ENCODE data around the gene KRTAP9-2. TPM values are rescaled to one million over a fixed set of nuclear protein-coding genes. Genes with fewer than 3 reads are reported as not detected.
"Not testable (repeated sequence)": the region's sequence is repeated elsewhere in the genome, so short reads cannot be mapped to it uniquely, and the experiment has no call there.

KRTAP9-2 gene
- total RNA-seq: not detected in 2 replicates

- DNase-seq (ENCODE audit: low read depth in 2 of 2): not testable (repeated sequence)
Measured at GRCh38 chr17:41226598-41227095, at the start of gene KRTAP9-2. Gene KRTAP9-2, plus strand, starts transcription at chr17:41226648. Its CDS starts 7 bp downstream, at chr17:41226655.

- DNase-seq (ENCODE audit: low read depth in 2 of 2): no peak
Measured at GRCh38 chr17:41176744-41177387, 49.6 kb upstream of the KRTAP9-2 start.

GRCh38 chr17:41177727-41178271 is 48.6 kb upstream of the KRTAP9-2 start, which contains the start of gene KRTAP4-2:
Gene KRTAP4-2, minus strand, starts transcription at chr17:41178221. Its CDS starts 57 bp downstream, at chr17:41178164.
- DNase-seq (ENCODE audit: low read depth in 2 of 2): no peak

- no peak for DNase-seq (ENCODE audit: low read depth in 2 of 2)
Measured at GRCh38 chr17:41178341-41178740, 48.1 kb upstream of the KRTAP9-2 start.

- DNase-seq (ENCODE audit: low read depth in 2 of 2): no peak
Measured at GRCh38 chr17:41178843-41179616, 47.4 kb upstream of the KRTAP9-2 start.

- DNase-seq (ENCODE audit: low read depth in 2 of 2): no peak
Measured at GRCh38 chr17:41184480-41184961, 41.9 kb upstream of the KRTAP9-2 start, which contains the start of gene KRTAP4-1. Gene KRTAP4-1, minus strand, starts transcription at chr17:41184911. Its CDS starts 57 bp downstream, at chr17:41184854.

GRCh38 chr17:41185001-41185400 is 41.4 kb upstream of the KRTAP9-2 start:
- DNase-seq (ENCODE audit: low read depth in 2 of 2): no peak

GRCh38 chr17:41186872-41187271 is 39.6 kb upstream of the KRTAP9-2 start:
- no peak for DNase-seq (ENCODE audit: low read depth in 2 of 2)

GRCh38 chr17:41189837-41190318 is 36.6 kb upstream of the KRTAP9-2 start, which contains the start of gene KRTAP9-1:
Gene KRTAP9-1, plus strand, starts transcription at chr17:41189887. Its CDS starts 0 bp downstream, at chr17:41189887.
- DNase-seq (ENCODE audit: low read depth in 2 of 2): not testable (repeated sequence)

- no peak for DNase-seq (ENCODE audit: low read depth in 2 of 2)
Measured at GRCh38 chr17:41190328-41190727, 36.1 kb upstream of the KRTAP9-2 start.

GRCh38 chr17:41196068-41196467 is 30.4 kb upstream of the KRTAP9-2 start:
- DNase-seq (ENCODE audit: low read depth in 2 of 2): no peak

- no peak for DNase-seq (ENCODE audit: low read depth in 2 of 2)
Measured at GRCh38 chr17:41199421-41200078, 26.9 kb upstream of the KRTAP9-2 start.

GRCh38 chr17:41211845-41212466 is 14.5 kb upstream of the KRTAP9-2 start:
- DNase-seq (ENCODE audit: low read depth in 2 of 2): no peak

- DNase-seq (ENCODE audit: low read depth in 2 of 2): no peak
Measured at GRCh38 chr17:41212524-41213169, 13.8 kb upstream of the KRTAP9-2 start.

GRCh38 chr17:41215681-41216080 is 10.8 kb upstream of the KRTAP9-2 start:
- no peak for DNase-seq (ENCODE audit: low read depth in 2 of 2)

- no peak for DNase-seq (ENCODE audit: low read depth in 2 of 2)
Measured at GRCh38 chr17:41223821-41224220, 2.6 kb upstream of the KRTAP9-2 start.

GRCh38 chr17:41226051-41226450 is 397 bp upstream of the KRTAP9-2 start:
- no peak for DNase-seq (ENCODE audit: low read depth in 2 of 2)

- DNase-seq (ENCODE audit: low read depth in 2 of 2): no peak
Measured at GRCh38 chr17:41230094-41230493, 3.6 kb downstream of the KRTAP9-2 start.

- no peak for DNase-seq (ENCODE audit: low read depth in 2 of 2)
Measured at GRCh38 chr17:41231731-41232130, 5.3 kb downstream of the KRTAP9-2 start.
